SKM-1 (cell line): ENCODE results near the gene IGFALS.
"Not testable (repeated sequence)": the region's sequence is repeated elsewhere in the genome, so short reads cannot be mapped to it uniquely, and the experiment has no call there.

Source experiments
- DNase-seq: peaks from one replicate; lab custom pipeline; 2025; ENCODE audit not compliant: unreplicated experiment; lab: John Stamatoyannopoulos, UW

IGFALS gene

DNA sequence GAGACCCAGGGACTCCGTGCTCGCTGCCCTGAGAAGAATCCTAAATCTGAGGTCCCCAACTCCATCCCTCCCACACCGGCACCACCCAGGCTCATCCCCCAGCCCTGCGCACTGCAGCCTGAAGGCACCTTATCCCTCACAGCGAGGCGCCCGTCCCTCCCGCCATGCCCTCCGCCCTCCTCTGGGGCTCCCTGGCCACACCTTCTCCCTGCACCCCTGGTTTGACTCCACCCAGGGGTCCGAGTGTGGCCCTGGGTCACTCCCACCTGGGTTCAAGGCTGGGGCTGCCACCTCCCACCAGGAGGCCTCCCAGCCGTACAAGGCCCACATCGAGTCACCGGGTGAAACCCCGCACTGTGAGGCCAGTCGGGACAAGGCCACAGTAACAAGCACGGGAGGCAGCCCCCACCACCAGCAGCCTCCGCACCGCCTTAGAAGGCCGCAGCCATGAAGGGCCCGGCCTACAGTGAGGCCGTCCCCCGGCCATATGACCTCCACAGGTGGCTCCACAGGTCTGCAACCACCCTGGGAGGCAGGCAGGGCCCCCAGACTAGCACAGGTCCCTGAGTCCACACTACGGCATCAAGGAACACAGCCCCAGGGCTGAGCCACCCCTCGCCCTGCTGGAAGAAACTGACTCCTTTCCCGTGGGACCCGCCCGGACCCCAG, 24.8 kb upstream of the IGFALS start:
- no peak for DNase-seq

- no peak for DNase-seq
Measured at GRCh38 chr16:1817716-1818115, 24.2 kb upstream of the IGFALS start.

DNA sequence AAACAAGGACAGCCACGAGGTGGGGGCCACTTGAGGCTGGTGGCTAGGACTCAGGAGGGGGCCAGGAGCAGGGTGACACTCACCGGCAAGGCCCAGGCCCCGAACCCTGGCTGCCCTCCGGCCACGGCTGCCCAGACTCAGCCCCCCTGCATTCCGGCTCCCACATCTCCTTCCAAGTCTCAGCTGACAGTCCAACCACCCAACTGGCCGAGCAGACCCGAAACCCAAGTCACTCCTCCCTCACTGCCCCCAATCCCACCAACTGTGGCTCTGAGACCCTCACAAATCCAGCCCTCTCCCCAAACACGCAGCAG, 23.7 kb upstream of the IGFALS start:
- DNase-seq, result no peak

- DNase-seq, result no peak
Measured at GRCh38 chr16:1816396-1817275, 23.1 kb upstream of the IGFALS start.

GRCh38 chr16:1815461-1815860, 22.0 kb upstream of the IGFALS start:
- DNase-seq, result no peak

- DNase-seq, result no peak
Measured at GRCh38 chr16:1812732-1813163, 19.2 kb upstream of the IGFALS start.

DNA sequence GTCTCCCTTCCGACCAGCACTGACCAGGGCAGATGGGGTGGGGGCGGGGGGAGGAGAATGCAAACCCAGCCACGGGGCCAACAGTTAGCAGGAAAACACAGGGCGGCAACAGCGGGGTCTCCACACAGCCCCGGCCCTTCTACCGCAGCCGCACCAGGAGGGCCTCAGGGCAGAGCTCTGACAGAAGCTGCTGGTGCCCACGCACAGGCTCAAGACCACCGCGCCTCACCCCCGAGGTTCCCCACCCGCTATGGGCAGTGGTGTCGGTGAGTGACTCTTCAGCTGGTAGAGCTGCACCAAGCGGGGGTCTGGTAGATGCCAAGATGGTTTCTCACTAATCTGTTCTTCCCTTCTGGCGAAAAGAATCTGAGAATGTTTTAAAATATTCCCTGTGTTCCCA, 17.0 kb upstream of the IGFALS start:
- no peak for DNase-seq

GRCh38 chr16:1810106-1810505, 16.6 kb upstream of the IGFALS start:
- DNase-seq, result no peak

DNA sequence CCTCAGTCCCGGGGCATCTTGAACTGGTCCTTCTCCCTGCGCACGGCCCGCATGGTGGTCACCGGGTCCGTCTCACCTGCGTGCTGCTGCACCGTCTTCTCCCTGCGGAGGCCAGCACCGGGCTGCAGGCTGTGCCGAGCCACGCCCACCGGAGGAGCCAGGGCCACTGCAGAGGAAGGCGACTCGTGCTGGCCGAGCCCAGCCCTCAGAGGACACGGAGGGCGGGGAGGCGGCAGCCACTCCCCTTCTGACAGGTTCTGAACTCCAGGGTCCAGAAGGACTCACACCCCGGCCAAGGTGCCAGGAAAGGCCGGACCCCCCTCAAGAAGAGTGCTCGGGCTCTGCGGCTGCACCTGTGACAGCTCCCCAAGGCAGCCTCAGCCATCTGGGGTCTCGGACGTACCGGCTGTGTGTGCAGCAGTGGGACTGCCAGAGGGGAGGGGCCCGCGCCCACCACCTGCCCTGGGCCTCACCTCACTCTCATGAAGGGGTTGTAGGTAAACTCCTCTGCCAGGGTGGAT, 15.8 kb upstream of the IGFALS start:
- no peak for DNase-seq

- DNase-seq, result no peak
Measured at GRCh38 chr16:1808691-1809090, 15.2 kb upstream of the IGFALS start.

- DNase-seq, result no peak
Measured at GRCh38 chr16:1807626-1808025, 14.1 kb upstream of the IGFALS start.

DNA sequence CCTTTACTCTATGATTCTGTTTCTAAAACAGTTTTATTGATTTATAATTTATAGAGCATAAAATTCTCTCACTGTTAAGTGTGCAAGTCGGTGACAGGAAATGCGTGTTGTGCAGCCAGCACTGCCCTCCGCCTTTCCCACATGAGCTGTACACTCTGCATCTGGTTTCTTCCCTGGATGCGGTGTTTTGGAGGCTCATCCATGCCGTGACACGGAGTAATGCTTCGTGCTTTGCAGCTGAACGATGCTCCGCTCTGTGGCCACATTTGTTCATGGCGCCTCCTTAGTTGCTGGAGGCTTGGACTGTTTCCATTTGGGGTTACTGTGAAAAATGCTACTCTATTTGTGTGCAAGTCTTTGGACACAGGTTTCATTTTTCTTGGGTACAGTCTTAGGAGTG, 7.2 kb upstream of the IGFALS start:
- DNase-seq, result no peak

- DNase-seq, result not testable (repeated sequence)
Measured at GRCh38 chr16:1799263-1799662, 5.8 kb upstream of the IGFALS start.

GRCh38 chr16:1794908-1795666, 1.6 kb upstream of the IGFALS start:
- no peak for DNase-seq

DNA sequence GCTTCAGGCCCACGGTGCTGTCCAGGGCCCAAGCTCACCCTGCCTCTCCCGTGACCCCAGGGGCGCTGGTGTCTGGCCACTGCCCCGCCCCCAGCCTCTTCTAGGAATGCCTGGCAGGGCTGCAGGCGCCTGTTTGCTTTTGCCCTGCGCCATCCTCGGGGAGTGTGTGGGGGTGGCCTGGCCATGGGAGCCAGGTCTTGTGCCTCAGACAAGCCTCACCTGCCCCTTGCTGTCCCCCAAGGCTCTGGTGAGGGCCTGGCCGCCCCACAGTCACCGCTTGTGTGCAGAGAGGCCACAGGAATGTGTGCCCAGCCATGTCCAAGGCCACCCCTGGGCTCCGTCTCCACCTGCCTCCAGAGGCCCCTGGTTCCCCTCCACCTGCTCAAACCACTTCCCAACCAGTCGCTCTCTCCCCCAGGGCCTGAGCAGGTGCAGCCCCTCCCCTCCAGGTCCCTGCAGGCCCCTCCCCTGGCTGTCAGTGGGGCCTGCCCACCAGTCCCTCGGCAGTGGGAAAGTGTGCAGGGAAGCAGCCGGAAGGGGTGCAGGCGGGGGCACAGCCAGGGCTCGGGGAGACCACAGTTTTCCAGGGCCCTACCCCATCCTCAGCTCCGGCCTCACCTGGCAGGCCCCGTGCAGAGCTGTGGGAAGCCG, 841 bp upstream of the IGFALS start:
- DNase-seq, result no peak

DNA sequence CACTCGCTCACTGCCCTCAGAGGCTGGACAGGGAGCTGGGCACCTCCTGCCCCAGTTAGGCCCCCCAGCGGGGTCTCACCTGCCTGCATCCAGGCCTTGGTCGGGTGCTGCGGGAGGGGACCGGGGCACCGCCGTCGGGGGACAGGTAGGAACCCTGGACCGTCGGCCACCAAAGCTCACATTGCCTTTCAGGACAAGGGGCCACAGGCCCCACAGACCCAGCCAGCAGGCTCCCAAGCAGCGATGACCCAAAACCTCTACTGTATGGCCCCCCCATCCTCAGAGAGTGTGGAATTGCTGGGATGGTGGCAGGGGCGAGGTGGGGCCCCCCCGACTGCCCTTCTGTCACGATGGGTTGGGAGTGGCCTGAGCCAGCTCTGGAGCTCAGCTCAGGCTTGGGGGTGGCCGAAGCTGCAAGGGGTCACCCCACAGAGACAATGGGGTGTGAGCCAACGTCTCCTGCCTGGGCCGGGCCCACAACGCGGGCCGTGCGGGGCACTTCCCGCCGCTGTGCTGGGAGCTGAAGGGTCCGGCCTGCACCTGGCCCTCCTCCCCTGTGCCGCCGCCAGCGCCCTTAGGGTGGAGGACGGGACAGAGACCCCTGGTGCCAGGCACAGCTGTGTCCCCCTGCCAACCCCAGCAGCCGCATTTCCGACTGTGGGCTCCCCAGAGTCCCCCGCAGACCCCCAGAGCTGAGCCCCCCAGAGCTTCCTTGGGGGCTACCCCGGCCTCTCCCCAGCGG, 498 bp downstream of the IGFALS start:
- DNase-seq, result no peak

DNA sequence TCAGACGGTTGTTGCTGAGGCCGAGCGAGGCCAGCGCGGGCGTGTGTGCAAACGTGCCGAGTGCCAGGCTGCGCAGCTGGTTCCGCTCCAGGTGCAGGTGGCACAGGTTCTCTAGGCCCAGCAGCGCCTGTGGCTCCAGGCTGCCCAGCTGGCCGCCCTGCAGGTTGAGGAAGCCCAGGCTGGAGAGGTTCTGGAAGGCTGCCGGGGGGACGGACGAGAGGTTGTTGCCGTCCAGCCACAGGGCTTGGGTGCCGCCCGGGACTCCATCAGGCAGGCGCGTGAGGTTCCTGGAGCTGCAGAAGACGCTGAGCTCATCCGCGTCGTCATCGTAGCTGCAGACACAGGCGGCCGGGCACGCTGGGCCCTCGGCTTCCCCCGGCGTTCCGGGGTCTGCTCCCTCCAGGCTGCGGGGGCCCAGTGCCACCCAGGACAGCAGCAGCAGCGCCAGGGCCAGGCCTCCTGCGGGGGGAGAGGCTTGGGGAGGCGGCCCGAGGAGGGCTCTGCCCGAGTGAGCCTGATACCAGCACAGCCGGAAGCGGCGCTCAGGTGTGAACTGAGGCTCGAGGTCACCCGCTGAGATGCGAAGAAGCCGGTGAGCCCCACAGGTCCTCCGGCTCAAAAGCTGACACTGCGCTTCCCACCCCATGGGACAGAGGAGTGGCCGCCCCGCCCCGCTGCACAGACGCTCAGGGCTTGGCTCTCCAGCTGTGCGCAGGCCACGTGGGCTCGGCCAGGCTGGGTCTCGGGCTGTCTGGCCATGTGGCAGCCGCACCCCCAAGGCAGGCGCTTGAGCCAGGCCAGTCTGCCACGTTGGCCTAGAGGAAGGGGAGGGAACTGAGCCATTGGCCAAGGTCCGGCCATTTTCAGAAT, 1.3 kb downstream of the IGFALS start:
- DNase-seq, result no peak

GRCh38 chr16:1791256-1791942, 2.1 kb downstream of the IGFALS start:
- no peak for DNase-seq
